Activated effector memory CD4-positive, alpha-beta T cell treated with Interleukin-2 at 50 U/mL for 16 hours (primary cell): ENCODE data around the gene RPUSD4.

Source experiments
- DNase-seq: peaks from one replicate; pipeline ENCODE4 v3.0.0-alpha.2; 2020

Gene RPUSD4

DNA sequence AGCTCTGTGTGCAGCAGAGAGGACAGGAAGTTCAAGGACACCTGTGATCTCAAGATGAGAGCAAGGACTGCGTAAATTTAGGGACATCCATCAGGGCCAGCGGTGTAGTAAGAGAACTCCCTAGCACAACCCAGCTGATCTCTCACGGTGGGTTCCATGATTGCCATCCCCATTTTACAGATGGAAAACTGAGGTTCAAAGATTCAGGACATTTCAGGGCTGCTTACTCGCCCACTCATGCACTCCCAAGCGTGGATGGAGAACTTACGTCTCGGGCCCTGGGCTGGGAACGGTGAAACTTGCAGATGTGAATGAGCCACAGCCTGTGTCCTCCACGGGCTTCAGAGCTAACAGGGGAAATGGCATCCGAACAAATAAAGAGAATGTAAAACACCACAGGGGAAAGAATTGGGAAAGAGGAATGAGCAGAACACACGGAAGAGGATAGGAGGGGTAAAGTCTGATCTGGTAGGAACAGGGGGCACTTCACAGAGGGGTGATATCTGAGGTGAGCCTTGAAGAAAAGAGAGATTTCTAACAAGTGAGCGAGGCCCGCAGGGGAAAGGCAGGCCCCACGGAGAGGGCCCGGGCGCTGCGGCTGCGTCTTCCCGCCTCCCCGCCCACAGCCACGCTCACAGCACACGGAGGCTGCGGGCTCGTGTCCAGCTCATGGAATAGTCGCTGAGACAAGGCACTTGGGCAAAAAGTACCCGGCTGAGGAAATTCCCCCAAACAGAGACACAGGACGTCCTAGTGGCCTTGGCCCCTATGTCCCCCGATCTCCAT, 55.9 kb downstream of the RPUSD4 start:
- no peak for DNase-seq

DNA sequence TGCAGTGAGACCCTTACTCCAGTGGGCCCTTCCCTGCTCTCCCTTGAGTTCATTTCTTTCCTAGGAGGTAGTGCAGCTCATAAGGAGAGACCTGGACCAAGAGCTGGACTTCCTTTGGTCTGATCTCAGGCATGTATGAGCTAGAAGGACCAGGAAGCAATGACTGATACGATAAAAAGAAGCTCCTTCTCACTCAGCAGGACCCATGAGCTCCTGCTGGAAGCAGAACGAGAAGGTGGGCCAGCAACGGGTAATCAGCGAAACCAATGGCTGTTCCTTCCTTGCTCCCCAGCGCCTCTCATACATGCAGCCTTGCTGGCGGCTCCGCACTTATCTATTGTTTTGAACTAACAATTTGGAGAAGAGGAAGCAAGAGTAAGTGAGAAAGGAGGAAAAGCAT, 56.8 kb downstream of the RPUSD4 start:
- no peak for DNase-seq

DNA sequence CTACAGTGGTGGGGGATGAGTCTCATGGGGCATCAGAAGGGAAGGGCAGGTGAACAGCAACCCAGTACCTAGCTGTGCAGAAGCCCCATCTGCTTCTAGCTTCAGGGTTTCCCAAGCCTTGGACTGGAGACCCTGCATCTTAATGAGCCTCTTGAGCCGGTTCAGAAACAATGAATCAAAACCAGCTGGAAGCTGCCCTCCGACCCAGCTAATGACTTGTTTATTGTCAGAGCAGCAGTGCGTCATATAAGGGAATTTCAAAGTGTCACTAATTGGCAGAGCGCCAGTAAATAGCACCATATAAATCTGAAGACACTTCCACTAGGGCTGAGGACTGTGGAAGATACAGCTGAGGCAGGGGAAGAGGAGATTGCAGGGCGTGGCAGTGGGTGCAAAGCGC, 57.5 kb downstream of the RPUSD4 start:
- DNase-seq, result no peak

DNA sequence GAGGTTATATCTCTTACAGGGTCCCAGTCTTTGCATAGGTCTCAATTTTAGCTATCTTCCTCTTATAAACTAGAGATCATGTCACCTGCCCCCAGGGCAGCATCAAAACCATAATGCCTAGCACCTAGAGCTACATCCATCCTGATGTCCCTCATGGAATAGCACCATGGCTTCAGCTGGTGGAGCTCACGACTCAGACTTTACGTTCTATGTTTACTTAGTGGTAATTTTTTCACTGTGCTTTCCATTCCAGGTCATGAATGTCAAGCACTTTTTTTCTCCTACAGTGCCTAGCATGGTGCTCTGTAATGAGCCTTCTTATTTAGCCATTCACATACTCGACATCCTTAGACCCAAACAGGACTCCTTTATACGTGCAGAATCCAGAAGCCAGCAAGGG, 58.4 kb downstream of the RPUSD4 start:
- DNase-seq, result no peak

DNA sequence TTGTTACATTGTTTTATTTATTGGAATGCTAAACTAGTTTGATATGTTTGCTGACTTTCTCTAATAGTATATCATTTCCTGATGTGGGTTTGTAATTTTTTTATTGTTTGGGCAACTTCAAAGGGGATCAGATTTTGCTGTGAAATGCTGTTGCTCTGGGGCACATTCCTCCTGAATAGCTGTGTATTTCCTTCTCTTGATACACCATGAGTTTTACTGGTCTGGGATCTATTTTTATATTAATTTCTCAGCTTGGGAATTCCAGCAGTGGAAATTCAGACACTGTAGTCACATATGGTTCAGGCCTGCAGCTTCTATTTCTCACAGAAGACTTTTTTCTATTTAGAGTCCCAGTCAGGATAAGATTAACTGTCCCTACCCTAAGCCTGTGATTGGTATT, 58.9 kb downstream of the RPUSD4 start:
- no peak for DNase-seq

DNA sequence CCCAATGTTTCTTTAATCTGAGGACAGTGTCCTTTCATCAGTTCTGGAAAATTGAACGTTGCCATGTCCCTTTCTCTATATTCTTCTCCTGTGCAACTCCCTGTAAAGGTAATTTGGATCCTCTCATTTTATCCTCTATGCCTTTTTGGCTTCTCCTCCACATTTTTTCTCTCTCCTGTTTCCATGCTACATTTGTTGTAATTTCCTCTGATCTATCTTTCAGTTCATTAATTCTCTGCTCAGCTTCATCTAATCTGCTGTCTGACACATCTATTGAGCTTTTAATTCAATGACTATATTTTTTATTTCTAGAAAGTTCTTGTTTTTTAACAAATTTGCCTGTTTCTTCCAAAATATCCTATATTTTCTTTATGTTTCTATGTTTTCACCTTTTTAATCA, 59.3 kb downstream of the RPUSD4 start:
- DNase-seq, result no peak
